Measurements from ENCODE around the gene POLR2E.

DNA sequence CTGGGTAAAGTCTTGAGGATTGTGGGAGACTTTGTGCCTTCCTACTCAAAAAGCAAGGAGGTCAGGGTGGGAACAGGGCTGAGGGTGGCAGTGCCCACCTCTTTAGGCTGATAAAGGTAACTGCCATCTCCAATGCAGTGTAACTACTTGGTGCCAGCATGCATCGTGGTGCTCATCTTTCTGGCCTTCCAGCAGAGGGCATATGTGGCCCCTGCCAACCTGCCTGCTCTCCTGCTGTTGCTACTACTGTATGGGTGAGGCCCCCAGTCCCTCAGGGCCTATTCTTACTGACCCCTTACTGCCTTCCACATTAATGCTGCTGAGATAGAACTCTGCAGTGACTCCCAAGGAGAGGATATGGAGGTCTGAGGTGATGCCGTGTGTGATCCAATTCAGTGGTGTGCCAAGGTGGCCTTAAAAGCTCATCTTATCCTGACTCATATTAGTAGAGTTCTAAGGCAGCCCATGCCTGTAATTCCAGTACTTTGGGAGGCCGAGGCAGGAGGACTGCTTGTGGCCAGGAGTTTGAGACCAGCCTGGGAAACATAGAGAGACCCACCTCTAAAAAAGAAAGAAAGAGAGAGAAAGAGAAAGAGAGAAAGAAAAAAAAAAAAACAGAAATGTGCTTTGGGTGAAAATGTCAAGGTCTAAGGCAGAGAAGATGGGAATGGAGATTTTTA, 37.9 kb downstream of the POLR2E start:
- TF ChIP-seq POLR2A (IDR thresholded peaks at IDR 0.05): no peak
- TF ChIP-seq, protein P1, sequence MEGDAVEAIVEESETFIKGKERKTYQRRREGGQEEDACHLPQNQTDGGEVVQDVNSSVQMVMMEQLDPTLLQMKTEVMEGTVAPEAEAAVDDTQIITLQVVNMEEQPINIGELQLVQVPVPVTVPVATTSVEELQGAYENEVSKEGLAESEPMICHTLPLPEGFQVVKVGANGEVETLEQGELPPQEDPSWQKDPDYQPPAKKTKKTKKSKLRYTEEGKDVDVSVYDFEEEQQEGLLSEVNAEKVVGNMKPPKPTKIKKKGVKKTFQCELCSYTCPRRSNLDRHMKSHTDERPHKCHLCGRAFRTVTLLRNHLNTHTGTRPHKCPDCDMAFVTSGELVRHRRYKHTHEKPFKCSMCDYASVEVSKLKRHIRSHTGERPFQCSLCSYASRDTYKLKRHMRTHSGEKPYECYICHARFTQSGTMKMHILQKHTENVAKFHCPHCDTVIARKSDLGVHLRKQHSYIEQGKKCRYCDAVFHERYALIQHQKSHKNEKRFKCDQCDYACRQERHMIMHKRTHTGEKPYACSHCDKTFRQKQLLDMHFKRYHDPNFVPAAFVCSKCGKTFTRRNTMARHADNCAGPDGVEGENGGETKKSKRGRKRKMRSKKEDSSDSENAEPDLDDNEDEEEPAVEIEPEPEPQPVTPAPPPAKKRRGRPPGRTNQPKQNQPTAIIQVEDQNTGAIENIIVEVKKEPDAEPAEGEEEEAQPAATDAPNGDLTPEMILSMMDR (IDR thresholded peaks at IDR 0.05): peak in 3 of 6 experiments; percentile 5 to 31 (median 25)

Data from upper lobe of left lung (tissue), 4 donors.